Vagina (tissue), 2 donors: Measurements from ENCODE around the gene EYS.

Source experiments
- CTCF ChIP-seq, 3 experiments: fragments of 450-650 bp in 2 of 3; fragments of 200-600 bp in 1 of 3; sonication (generic) in 1 of 3; IDR thresholded peaks; one replicate each; pipeline ENCODE4 v1.5.1; 2017 to 2019; ENCODE audit warnings: antibody characterized with exemption in 3 of 3, mild to moderate bottlenecking in 2 of 3, moderate library complexity in 2 of 3
- POLR2A ChIP-seq, 2 donors: fragments of 450-650 bp; IDR thresholded peaks; one replicate each; pipeline ENCODE4 v1.6.1; 2017; ENCODE audit warnings: antibody characterized with exemption in 2 of 2, mild to moderate bottlenecking in 2 of 2, moderate library complexity in 2 of 2

- TF ChIP-seq POLR2A (IDR thresholded peaks at IDR 0.05) (no peak), CTCF (IDR thresholded peaks at IDR 0.05) (no peak)
These were observed 1209.4 kb downstream of the EYS start for GRCh38 chr6:64497634-64498033.
